HCT116 (cell line): ENCODE data around the gene SH3BGRL3.

Experiments used
- EZH2 ChIP-seq: fragments of 200-600 bp; sonication (generic); IDR thresholded peaks from 2 replicates; pipeline ENCODE4 v1.6.1; 2017; ENCODE audit warnings: antibody characterized with exemption, mixed run types
- EZH2phosphoT487 ChIP-seq: fragments of 200-600 bp; IDR thresholded peaks from 2 replicates; pipeline ENCODE4 v1.6.1; 2018; ENCODE audit warnings: antibody characterized with exemption, borderline replicate concordance
- POLR2A ChIP-seq: IDR thresholded peaks from 2 replicates; pipeline ENCODE4 v1.7.0; 2011; ENCODE audit warnings: borderline replicate concordance; ENCODE audit not compliant: insufficient read depth, insufficient read length; ENCODE audit errors: extremely low read depth
- RAD21 ChIP-seq: IDR thresholded peaks from 2 replicates; pipeline ENCODE4 v1.6.1; 2012; ENCODE audit warnings: low read depth, mild to moderate bottlenecking
- SIN3A ChIP-seq: IDR thresholded peaks from 2 replicates; pipeline ENCODE4 v1.6.1; 2012; ENCODE audit warnings: low read depth
- TCF7L2 ChIP-seq: IDR thresholded peaks from 2 replicates; pipeline ENCODE4 v1.7.0; 2011; ENCODE audit warnings: borderline replicate concordance, inconsistent platforms; ENCODE audit not compliant: insufficient read depth, insufficient read length; ENCODE audit errors: extremely low read depth
- YY1 ChIP-seq: IDR thresholded peaks from 2 replicates; pipeline ENCODE4 v1.6.1; 2011; ENCODE audit warnings: low read length, low read depth, moderate library complexity, mild to moderate bottlenecking; ENCODE audit not compliant: insufficient replicate concordance; ENCODE audit errors: extremely low read depth
- ZNF274 ChIP-seq: fragments of 200-500 bp; sonication (Bioruptor generic); IDR thresholded peaks from 2 replicates; pipeline ENCODE4 v1.6.1; 2014; ENCODE audit warnings: mild to moderate bottlenecking, low read depth, low read length, inconsistent platforms
- TF ChIP-seq, protein P1 (sequence below): IDR thresholded peaks from 2 replicates; pipeline ENCODE4 v1.6.1; 2012
- TF ChIP-seq, protein P2 (sequence below), 3 experiments: fragments of 200-600 bp in 1 of 3; sonication (generic) in 1 of 3; IDR thresholded peaks in 2 of 3; conservative IDR thresholded peaks in 1 of 3; 2 replicates each; pipeline ENCODE4 v1.5.1; 2012 to 2017; ENCODE audit warnings: low read depth in 2 of 3, low read length in 2 of 3, antibody characterized with exemption in 1 of 3, borderline replicate concordance in 1 of 3, control low read depth in 1 of 3, mild to moderate bottlenecking in 1 of 3, mixed read lengths in 1 of 3, mixed run types in 1 of 3, moderate library complexity in 1 of 3; ENCODE audit not compliant: insufficient read depth in 1 of 3
- TF ChIP-seq, protein P3 (sequence below): IDR thresholded peaks from 2 replicates; pipeline ENCODE4 v1.6.1; 2012
- TF ChIP-seq, protein P4 (sequence below): IDR thresholded peaks from 2 replicates; pipeline ENCODE4 v1.6.1; 2012; ENCODE audit warnings: low read depth

DNA sequence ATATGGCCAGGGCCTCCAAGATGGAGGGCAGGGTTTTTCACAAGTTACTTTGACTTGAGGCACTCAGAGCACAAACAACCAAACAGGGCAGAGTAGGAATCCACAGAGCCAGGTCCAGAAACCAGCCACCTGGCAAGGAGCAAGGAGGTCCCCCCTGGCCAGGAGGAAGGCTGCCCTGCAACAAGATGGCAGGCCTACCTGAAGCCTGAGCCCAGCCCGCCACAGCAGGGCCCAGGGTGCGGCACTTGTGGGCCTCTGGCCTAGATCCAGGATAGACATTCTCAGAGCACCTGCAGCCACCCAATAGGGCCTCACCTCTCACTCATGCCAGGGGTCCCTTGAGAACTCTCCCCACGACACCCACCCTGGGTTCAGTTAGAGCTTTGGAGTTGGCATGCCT, 11.5 kb downstream of the SH3BGRL3 start:
- TF ChIP-seq, protein P1, sequence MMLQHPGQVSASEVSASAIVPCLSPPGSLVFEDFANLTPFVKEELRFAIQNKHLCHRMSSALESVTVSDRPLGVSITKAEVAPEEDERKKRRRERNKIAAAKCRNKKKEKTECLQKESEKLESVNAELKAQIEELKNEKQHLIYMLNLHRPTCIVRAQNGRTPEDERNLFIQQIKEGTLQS, result no peak
- TF ChIP-seq YY1 (no peak), SIN3A (no peak), EZH2phosphoT487 (no peak), RAD21 (no peak), EZH2 (no peak), POLR2A (no peak), TCF7L2 (no peak), ZNF274 (no peak)
- TF ChIP-seq, protein P2, sequence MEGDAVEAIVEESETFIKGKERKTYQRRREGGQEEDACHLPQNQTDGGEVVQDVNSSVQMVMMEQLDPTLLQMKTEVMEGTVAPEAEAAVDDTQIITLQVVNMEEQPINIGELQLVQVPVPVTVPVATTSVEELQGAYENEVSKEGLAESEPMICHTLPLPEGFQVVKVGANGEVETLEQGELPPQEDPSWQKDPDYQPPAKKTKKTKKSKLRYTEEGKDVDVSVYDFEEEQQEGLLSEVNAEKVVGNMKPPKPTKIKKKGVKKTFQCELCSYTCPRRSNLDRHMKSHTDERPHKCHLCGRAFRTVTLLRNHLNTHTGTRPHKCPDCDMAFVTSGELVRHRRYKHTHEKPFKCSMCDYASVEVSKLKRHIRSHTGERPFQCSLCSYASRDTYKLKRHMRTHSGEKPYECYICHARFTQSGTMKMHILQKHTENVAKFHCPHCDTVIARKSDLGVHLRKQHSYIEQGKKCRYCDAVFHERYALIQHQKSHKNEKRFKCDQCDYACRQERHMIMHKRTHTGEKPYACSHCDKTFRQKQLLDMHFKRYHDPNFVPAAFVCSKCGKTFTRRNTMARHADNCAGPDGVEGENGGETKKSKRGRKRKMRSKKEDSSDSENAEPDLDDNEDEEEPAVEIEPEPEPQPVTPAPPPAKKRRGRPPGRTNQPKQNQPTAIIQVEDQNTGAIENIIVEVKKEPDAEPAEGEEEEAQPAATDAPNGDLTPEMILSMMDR (IDR thresholded peaks at IDR 0.05 in 2 of 3, conservative IDR thresholded peaks at IDR 0.05 in 1 of 3; ENCODE audit: borderline replicate concordance in 1 of 3, insufficient read depth in 1 of 3, low read depth in 2 of 3, low read length in 2 of 3), result no peak
- TF ChIP-seq, protein P3, sequence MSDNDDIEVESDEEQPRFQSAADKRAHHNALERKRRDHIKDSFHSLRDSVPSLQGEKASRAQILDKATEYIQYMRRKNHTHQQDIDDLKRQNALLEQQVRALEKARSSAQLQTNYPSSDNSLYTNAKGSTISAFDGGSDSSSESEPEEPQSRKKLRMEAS, result no peak
- TF ChIP-seq, protein P4, sequence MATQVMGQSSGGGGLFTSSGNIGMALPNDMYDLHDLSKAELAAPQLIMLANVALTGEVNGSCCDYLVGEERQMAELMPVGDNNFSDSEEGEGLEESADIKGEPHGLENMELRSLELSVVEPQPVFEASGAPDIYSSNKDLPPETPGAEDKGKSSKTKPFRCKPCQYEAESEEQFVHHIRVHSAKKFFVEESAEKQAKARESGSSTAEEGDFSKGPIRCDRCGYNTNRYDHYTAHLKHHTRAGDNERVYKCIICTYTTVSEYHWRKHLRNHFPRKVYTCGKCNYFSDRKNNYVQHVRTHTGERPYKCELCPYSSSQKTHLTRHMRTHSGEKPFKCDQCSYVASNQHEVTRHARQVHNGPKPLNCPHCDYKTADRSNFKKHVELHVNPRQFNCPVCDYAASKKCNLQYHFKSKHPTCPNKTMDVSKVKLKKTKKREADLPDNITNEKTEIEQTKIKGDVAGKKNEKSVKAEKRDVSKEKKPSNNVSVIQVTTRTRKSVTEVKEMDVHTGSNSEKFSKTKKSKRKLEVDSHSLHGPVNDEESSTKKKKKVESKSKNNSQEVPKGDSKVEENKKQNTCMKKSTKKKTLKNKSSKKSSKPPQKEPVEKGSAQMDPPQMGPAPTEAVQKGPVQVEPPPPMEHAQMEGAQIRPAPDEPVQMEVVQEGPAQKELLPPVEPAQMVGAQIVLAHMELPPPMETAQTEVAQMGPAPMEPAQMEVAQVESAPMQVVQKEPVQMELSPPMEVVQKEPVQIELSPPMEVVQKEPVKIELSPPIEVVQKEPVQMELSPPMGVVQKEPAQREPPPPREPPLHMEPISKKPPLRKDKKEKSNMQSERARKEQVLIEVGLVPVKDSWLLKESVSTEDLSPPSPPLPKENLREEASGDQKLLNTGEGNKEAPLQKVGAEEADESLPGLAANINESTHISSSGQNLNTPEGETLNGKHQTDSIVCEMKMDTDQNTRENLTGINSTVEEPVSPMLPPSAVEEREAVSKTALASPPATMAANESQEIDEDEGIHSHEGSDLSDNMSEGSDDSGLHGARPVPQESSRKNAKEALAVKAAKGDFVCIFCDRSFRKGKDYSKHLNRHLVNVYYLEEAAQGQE, result no peak
